Esophagus squamous epithelium (tissue), 4 donors: ENCODE data around the gene AR.

Source experiments
- CTCF ChIP-seq, 6 experiments: fragments of 450-650 bp in 4 of 6; fragments of 200-600 bp in 2 of 6; sonication (generic) in 2 of 6; IDR thresholded peaks; one replicate each; pipeline ENCODE4 v1.5.1; 2016 to 2019; ENCODE audit warnings: antibody characterized with exemption in 6 of 6, mild to moderate bottlenecking in 4 of 6, moderate library complexity in 4 of 6
- POLR2A ChIP-seq, 4 donors: fragments of 450-650 bp; IDR thresholded peaks; one replicate each; pipeline ENCODE4 v1.6.1; 2017; ENCODE audit warnings: antibody characterized with exemption in 4 of 4, mild to moderate bottlenecking in 4 of 4, moderate library complexity in 3 of 4

- TF ChIP-seq CTCF (IDR thresholded peaks at IDR 0.05) (no peak), POLR2A (IDR thresholded peaks at IDR 0.05) (no peak)
Observed at GRCh38 chrX:67613366-67613765, 69.5 kb downstream of the AR start.
